ENCODE data around the gene SREBF1.
A peak's percentile ranks its signal among the peaks of the same experiment; 100 is the strongest.

The SREBF1 gene

DNA sequence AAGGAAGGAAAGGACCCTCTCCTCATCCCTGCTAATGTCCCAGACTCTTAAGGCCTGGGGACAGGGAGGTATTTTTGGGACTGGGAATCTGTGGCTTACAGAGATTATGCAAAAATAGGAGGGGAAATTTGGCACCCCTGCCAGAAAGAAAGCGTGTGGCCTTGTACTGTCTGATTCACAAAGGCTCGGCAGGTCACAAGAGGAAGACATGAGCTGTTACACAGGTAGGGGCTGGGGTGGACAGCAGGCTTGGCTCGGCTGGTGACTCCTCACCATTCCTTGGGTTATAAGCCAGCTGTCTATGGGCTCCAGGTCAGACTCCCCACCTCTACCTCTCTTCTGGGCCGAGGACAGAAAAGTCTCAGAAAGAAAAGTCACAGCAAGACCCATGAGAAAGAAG, 20.7 kb upstream of the SREBF1 start:
- DNase-seq, result no peak

DNA sequence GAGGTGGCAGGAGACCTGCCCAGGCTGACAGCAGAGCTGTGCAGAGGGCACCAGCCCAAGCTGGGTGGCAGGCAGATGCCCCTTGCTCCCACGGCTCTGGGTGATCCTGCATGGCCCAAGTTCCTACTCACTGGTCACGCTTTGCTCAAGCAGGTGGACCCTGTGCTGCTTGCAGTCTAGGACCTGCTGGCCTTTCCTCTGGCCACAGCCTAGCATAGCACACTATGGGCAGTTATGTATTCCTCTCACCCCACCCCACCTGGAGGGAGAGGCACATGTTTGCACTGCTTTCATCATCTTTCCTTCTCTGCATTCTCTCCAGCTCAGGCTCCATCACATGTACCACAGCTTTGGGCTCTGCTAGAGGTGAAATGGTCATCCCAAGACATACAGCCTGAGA, 19.6 kb upstream of the SREBF1 start:
- DNase-seq, result no peak

DNA sequence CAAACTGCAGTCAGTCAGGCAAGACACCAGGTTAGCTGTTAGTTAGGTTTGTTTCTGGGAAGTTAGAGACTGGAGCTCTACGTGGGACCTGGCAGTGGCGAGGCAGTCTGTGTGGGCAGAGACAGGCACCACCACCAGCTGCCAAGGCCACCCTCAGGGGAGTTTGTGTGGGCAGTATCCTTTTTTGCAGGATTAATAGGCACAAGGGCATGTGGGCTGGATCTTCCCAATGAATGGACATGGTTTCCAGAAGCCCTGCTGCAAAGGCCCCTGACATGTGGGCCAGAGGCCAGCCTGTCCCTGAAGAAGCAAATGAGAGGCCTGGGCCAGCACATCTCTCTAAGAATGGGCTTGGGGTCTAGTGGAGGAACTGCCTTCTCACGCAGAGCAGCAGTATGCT, 19.2 kb upstream of the SREBF1 start:
- DNase-seq, result no peak

DNA sequence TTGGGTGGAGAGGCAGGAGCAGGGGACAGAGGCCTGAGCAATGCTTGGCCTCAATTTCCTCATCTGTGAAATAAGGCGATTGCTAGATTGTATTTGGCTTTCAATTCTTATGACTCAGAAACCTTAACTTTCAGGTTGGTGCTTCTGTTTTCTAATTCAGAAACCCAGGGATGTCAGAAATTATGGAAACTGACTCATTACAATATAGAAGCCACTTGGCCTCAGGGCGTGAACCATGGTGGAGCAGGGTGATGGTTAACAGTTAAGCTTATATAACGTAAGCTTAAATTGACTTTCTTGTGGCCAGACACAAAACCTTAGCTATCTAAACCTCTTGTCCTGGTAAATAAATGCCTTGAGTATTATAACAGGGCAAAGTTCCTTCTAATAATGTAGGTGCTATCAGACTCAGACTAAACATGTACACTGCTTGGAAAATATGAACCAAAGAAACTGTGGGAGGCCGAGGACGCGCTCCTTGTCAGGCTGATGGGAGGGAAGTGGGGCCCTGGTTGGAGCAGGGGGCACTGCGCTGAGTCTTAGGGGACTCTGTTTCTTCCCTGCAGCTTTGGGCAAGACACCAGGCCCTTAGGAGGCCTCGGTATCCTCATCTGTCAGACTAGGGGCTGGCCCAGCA, 17.1 kb upstream of the SREBF1 start:
- no peak for DNase-seq

DNA sequence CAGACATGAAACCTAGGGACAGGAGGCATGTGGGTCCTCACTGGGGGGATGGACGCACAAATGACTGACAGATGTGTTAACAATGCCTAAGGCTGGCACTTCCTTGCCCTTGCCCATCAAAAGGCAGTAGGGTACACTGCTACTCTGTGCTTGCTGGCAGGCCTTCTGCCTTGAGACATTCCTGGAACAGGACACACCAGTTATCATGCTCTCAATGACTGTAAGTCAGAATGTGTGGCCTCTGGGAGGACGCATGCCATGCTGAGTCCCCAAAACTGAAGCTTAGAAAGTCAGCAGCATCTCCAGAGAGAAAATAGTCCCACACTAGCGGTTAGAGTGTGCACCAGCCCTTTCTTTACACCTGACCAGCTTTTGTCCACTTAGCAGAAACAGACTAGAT, 16.1 kb upstream of the SREBF1 start:
- no peak for DNase-seq

DNA sequence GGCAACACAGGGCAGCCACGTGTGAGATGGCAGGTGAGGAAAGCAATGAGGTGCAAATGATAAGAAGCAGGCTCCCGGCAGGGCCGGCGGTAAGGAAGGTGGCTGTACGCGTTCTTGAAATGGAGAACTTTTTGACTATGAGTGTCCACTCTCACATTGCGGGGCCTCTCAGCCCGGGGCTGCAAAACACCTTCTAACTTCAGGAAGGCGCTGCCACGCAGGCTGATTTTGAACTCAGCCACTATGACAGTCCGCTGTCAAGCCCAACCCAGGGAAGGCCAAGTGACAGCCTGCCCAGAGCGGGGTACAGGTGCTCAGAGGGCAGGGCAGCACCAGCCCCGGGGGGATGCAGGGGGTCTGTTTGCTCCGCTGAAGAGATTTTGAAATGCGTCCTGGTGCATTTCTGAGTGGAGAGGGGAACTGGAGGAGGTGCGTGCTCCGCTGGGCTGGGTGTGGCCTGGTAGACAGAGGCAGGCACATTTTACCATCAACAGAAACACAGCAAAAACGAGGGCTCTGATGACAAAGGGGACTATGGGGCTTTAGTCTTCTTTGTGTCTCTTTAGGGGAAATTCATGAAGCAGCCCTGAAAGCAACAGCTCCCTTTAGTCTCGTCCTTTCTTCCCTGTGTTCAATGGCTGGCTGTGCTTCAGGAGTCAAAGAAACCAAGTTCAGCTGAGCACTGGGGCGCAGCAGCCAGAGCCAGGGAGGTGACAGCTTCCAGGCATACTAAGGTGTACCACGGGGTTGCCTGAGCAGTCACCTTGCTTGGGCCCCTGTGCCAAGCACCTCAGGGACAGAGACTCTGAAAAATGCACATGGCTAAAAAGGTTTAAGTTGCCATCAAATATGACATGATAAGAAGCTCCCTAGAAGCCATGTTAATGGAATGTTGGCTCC, 14.6 kb upstream of the SREBF1 start:
- DNase-seq, result no peak

DNA sequence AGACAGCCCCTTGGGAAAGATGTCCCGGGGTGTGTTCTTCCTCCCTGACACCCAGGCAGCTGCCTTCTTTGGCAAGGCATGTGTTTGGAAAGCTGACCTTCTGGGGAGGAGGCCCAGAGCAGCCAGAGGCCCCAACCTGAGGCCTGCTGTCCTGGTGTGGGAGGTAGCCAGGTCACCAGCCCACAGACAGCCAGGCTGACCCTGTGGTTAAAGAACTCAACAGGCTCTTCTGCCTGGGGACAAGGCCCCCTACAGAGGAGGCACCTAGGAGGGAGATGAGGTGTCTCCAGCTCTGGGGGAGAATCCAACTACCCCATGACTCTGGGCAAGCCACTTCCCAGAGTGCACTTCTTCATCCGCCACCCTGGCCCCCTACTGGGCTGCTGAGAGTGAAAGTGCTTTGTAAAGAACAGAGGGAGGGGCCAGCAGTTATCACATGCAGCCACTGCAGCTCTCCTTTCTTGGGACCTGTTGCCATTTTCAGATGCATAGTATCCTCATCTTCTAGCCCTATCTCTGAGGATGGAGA, 13.1 kb upstream of the SREBF1 start:
- peak; percentile 44 to 74 for DNase-seq

DNA sequence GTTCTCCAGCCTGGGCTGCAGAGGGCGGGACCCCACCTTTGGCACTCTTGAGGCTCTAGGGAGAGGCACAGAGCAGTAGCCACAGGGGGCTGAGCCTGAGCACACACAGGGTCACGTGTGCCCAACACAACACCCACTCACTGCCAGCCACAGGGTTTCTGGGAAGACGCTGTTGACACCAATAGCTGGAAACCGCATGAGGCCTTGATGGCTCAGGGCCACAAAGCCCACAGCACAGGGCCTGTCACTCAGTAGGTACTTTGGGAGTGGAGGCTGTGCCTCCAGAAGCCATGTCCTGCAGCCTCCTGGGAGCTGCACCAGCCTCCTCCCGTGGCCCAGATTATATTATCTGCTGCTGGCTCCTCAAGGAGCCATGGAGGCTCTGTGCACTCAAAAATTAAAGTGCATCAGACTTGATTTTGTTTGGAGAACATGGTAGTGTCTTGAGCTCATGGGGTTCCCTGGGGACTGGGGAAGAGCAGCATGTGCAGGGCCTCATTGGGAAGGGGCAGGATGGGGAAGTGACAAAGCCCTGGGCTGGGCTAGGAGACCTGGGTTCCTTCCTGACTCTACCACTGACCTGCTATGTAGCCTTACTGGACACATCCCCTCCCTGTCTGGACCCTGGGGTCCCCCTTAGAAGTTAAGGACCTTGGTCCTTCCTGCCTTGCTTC, 12.5 kb upstream of the SREBF1 start:
- DNase-seq, result peak; percentile 45 to 74

DNA sequence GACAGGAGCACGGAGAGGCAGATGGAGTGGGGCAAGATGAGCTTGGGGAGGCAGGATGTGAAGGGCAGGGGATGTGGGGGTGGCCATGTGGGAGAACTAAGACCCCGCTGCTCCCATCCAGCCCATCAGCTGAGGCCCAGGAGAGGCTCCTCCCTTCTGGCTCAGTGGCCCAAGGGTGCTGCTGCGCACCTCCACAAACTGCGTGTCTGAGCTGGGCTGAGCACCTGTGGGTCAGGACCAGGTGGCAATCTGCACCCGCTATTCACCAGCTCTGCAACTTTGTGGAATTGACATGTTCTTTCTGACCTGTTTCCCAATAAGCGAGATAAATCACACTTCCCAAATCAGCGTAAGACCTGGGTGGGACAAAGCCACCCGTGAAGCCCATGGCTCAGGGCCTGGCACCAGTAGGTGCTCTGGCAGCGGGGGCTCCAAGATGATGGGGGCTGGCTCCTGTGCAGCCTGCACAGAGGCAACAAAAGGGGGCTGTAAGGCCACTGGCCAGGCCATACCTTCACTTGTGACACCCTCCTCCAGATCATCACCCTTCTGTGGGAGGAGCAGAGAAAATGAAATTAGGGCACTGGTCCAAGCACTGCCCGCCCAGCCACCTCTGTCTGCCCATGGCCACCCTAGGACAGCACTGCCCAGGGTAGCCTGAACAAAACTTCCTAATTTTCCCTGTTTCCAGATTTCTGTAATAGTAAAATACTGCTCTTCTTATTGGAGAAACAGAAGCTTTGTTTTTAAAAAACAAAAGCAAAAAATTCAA, 11.7 kb upstream of the SREBF1 start:
- DNase-seq, result no peak

DNA sequence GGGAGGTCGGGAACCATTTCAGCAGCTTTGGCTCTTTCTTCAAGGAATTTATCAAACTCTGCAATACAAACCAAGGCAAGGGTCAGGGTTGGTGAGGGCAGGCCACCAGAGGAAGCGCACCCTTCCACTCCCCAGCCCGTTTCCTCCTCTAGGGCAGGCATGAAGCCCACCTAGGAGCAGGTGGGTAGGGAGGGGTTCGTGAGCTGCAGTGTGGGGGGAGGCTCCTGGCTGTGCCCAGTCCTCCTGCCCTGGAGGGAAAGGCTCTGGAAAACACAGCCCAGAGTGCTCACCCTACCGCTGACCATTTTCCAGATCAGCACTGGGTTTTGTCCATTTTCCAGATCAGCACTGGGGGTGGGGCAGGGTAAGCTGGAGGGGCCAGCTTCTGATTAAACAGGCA, 10.9 kb upstream of the SREBF1 start:
- DNase-seq, result no peak

DNA sequence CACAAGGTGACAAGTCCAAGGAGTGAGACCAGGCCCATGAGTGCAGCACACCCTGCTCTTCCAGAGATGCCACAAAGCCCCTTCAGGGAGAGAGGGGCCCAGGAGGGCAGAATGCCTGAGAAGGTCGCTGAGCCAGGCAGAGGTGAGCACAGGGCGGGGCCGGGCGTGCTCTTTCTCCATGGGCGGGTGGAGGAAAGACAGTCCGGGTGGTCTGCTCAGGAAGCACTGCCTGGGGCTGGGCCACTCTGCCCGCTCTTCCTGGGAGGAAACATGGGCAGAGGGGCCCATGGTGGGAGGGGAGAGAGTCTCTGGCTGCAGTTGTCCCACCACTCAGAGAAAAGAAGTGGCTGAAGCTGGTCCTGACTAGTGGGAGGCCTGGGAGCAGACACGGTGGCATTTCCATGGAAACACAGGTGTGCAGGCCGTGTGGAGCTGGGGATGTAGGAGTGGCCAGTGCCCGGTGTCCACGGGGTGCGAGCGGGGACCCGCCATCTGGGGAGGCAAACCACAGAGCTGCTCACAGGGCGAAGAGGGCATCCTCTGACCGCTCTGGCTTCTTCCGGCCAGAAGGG, 10.4 kb upstream of the SREBF1 start:
- no peak for DNase-seq

DNA sequence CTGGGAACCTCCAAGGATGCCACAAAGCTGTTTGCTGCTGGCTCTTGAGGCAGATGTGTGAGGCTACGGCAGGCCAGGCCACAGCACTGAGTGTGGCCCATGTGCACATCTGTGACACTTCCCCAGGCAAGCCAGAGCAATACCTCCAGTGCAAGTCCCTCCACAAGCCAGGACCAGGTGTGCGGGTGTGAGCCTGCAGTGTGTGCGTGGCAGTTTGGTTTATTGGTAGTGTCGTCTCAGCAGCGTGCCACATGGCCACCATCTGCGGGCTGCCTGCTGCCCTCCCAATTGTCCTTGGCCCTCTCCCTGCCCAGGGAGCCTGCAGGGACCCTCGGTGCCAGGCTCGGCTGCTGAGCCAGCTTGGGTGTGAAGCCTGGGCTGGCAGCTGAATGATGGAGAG, 9.9 kb upstream of the SREBF1 start:
- no peak for DNase-seq

DNA sequence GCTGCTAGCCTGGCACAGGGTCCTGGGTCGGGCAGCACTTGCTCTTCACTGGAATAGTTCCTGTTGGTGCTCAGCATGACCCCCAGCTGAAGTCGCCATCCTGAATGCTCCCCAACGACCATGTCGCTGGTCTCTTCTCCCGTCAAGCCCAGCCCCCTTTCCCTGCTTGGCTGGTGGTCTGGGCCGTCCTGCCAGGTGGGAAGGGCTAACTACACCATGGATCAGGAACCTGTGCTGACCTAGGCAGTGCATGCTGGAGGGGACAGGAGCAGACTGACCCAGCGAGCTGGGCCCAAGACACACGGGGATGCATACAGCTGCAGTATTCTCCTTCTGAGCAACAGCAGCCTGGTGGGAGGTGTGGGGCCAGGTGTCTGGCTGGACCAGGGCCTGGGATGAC, 9.2 kb upstream of the SREBF1 start:
- DNase-seq, result no peak

DNA sequence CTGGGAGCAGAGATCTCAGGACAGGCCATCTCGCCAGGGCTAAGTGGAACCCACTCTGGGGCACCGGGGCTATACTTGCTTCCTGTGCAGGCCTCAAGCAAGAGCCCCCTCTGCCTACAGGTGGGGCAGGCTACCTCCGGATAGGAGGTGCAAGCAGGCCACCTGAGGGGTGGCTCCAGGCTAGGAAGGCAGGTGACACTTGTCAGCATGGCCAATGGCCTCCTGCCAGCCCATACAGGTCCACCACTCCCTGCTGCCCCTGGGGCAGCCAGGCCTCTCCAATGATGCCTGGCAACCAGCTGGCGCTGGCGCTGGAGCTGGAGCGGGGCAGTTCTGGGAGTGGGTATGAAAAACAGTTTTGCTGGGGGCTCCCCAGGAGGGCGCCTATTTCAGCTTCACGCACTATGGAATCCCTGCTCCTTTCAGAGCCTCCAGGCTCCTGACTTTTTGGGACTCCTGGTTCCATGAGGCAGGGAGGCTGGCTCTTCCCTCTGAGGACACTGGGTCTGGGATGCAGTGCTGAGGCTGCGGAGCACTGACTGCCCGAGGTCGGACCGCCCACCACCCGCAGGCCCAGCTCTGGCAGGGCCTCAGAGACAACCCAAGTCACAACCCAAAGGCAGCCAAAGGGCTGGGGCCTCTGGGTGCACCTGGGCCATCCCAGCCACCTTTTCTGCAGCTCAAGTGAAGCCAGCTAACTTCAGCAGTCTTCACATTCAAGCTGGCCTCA, 8.4 kb upstream of the SREBF1 start:
- no peak for DNase-seq

DNA sequence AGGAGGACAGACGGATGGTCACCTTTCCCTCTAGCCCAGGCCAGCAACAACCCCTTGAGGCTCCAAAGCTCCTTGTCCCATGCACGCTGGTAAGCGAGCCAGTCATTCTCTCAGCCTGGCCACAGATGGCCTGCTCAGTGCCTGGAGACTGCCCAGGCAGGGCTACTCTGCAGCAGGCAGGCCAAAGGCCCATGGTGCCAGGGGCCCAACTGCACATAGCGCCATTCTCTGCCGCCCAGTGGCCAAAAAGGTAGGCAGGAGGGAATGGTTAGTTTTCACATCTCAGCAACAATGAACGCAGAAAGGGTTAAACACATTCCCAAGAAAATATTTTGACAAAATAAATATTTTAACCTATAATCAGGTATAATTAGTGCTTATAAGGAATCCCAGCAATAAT, 7.7 kb upstream of the SREBF1 start:
- no peak for DNase-seq

DNA sequence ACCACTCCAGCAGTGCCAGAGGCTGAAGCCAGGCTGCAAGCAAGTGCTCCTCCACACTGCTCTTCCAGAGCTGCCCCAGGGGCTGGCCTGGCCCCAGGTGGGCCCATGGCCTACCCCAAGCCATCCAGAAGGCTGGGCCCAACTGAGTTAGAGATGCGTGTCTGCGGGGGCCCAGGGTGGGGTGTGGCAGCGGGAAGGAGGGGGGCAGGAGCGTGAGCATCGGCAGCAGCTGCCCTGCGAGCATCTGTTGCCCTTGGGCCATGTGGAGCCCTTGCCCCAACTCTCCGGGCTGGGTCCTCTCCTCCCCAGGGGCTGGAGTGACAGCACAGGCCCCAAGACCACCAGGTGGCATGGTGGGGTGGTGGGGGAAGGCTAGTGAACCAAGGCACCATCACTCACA, 7.3 kb upstream of the SREBF1 start:
- no peak for DNase-seq

DNA sequence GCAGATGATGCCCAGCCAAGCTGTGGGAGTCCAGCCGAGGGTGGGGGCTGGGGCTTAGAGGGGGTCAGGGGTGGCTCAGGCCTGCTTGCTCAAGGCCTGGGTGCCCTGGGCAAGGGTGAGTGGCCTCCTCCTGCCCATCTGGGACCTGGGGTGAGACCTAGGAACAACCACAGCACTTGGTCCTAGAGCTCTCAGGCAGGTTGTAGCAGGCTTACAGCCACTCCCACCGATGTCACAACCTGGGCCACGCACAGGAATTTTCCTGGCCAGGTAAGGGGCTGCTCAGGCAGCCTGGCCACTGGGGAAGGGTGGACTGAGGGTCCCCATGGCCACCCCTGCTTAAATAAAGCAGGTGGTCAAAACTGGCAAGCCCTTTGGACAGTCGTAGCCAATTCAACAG, 6.3 kb upstream of the SREBF1 start:
- DNase-seq, result no peak

DNA sequence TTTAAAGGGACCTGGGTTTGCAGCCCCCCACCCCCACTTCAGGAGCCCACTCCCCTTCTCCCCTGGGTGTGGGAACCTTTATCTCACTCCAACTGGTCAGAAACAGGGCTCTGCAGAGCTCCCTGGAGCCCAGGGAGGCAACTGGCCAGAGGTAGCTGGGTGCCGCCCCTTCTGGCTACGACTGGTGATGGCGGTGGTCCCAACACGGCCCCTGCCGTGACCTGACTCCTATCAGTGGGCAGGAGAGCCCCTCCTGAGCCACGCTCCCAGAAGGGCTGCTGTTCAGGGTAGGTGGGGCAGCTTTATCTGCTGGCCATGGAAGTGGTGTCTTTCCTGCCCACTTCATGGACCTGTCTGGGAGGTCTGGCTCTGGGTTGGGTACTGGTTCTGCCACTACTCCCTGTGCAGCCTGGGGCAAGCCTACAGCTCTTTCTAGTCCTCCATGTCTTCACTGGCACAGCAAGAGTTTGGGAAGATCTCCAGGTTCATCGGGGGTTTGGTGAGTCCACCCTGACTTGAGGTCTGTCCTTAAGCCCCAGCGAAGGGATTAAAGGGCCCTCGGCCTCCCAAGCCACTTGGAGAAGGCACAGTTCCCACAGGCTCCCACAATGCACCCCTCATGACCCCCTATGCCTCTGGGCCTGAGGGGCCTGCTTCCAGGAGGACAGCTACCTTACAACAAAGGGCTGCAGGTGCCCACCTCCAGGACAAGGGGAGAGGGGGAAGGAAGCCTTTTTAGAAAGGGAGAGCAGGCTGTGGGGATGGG, 5.5 kb upstream of the SREBF1 start:
- DNase-seq, result no peak

DNA sequence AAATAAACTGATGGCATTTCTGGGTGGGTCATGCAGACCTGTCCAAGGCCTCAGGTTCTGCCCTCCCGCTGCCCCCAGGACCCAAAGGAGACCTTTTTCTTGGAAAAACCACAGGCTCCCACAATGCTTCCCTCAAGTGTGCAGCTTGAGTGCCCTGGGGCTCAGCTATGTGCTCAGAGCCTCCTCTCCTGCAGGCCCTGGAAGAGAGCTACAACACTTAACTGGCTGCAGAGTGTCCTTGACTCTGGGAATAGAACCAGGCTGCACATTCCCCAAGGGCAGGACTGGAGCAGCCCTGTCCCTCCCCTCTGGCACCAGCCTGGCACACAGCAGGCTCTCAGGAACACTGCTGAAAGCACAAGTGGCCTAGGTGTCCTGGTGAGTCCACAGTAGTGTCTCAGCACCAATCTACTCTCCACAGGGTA, 4.8 kb upstream of the SREBF1 start:
- no peak for DNase-seq

DNA sequence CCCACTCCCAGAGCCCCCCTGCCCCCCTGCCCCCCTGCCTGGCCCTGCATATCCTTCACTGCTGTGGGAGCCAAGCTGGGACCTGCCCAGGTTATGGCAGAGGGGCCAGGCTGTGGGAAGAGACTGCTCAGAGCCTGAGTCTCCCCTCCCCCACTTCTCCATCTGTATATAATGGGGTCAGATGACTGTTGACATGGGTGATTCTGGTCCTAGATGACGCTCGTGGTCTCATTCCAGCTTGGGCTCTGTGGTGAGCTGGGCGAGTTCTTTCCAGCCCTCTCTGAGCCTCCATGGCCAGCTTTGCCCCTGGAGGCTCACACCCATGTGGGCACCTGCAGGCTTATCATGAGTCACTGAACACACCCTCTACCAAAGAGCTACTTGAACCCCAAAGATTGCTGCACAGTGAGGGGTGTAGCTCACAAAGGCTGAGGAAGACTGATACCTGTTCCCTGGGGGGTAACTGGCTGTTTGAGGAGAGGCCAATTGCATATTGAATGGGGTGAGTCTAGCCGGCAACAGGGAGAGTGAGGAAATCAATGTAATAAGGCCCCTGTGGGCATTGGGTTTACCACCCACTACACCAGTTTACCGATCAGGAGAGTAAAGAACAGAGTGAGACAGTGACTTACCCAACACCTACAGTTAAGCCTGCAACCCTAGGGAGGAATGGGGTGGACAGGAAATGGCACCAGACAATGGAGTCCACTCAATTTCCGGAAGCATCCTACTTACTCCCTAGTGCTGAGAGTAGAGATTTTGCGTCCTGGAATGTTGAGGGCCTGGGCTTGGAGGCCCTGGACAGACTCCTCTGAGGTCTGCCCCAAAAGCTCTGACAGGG, 4.2 kb upstream of the SREBF1 start:
- peak; percentile 47 to 51 for DNase-seq

All from SHP77 (cell line).